Measurements from ENCODE around the gene TPK1. TPM values are rescaled to one million over a fixed set of nuclear protein-coding genes. Genes with fewer than 3 reads are reported as not detected.

Gene TPK1
- total and polyA plus RNA-seq, 2 of the 13 experiments (the other 11 are each of a cell fraction or from before 2014, with no cell fraction given), result 1.0 to 1.2 TPM

DNA sequence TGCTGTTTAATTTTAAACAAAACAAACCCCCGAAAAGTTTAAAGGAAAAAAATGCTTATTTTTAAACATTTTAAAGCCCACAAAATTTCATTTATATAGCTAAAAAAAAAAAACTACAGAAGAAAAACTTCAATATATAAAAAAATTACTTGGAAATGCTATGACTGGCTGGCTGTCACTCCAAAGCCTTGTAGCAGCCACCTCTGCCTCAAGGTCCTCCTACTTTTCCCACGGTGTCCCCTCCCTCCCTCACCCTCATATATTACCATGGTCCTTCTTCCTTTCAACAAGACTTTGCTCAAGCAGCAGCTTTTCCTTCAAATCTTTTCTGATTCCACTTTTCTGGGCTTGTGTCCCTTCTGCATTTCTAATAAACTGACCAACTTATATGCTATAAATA lies 122.0 kb downstream of the TPK1 start:
- WGBS (ENCODE audit: low lambda C conversion rate), result 1% methylated on average over 2 of the region's 2 CpGs
- intact Hi-C loops (cut with micrococcal nuclease; ENCODE audit: unreplicated experiment) (no loop called here), in situ Hi-C loops (cut with HindIII; ENCODE audit: extremely low pct_ligation_motif_present, low pct_unique_long_range_greater_than_20kb) (no loop called here)
- Histone ChIP-seq H2AFZ (ENCODE audit: low read length) (no peak overlapping the region), H3K4me1 (ENCODE audit: insufficient read depth, low read length) (no peaks in the 10 kb centered on the region), H3K4me2 (ENCODE audit: low read depth, low read length) (no peak overlapping the region), H3K9me3 (ENCODE audit: low read length) (peaks cover 8% of the 10 kb centered on the region; the same call in 1 of the 2 replicates), H4K20me1 (ENCODE audit: insufficient read depth, low read length) (no peaks in the 10 kb centered on the region), H3K4me3 (replicated peaks in 1 of 3; ENCODE audit: insufficient read depth in 1 of 3, low read depth in 2 of 3, low read length in 3 of 3) (no peak overlapping the region), H3K79me2 (ENCODE audit: insufficient read depth, low read length) (no peaks in the 10 kb centered on the region), H3K9ac (ENCODE audit: insufficient read depth, low read depth, low read length) (no peak overlapping the region), H3K27me3 (ENCODE audit: control insufficient read depth in 1 of 2, insufficient read depth in 2 of 2, low read length in 2 of 2) (no peaks in the 10 kb centered on the region), H3K36me3 (replicated peaks in 1 of 2; ENCODE audit: control insufficient read depth in 1 of 2, insufficient read depth in 2 of 2, low read length in 2 of 2) (no peaks in the 10 kb centered on the region), H3K27ac (ENCODE audit: extremely low read length, insufficient read depth, low read length) (no peak overlapping the region)
- POLR2A ChIA-PET, result no interaction called here
- FAIRE-seq (no peak), ATAC-seq (no peak), DNase-seq (ENCODE audit: low spot score) (no peak)
- CTCF ChIA-PET (ENCODE audit: low intra/inter-chr PET ratio, low total read pairs), result no interaction called here
- no peak for TF ChIP-seq HHEX (CRISPR knock-in tag; IDR thresholded peaks at IDR 0.05)
- no peak for TF ChIP-seq SIN3B (IDR thresholded peaks at IDR 0.05; ENCODE audit: low read length)
- no peak for TF ChIP-seq ZNF782 (CRISPR knock-in tag; IDR thresholded peaks at IDR 0.05; ENCODE audit: borderline replicate concordance)
- TF ChIP-seq, protein P1, sequence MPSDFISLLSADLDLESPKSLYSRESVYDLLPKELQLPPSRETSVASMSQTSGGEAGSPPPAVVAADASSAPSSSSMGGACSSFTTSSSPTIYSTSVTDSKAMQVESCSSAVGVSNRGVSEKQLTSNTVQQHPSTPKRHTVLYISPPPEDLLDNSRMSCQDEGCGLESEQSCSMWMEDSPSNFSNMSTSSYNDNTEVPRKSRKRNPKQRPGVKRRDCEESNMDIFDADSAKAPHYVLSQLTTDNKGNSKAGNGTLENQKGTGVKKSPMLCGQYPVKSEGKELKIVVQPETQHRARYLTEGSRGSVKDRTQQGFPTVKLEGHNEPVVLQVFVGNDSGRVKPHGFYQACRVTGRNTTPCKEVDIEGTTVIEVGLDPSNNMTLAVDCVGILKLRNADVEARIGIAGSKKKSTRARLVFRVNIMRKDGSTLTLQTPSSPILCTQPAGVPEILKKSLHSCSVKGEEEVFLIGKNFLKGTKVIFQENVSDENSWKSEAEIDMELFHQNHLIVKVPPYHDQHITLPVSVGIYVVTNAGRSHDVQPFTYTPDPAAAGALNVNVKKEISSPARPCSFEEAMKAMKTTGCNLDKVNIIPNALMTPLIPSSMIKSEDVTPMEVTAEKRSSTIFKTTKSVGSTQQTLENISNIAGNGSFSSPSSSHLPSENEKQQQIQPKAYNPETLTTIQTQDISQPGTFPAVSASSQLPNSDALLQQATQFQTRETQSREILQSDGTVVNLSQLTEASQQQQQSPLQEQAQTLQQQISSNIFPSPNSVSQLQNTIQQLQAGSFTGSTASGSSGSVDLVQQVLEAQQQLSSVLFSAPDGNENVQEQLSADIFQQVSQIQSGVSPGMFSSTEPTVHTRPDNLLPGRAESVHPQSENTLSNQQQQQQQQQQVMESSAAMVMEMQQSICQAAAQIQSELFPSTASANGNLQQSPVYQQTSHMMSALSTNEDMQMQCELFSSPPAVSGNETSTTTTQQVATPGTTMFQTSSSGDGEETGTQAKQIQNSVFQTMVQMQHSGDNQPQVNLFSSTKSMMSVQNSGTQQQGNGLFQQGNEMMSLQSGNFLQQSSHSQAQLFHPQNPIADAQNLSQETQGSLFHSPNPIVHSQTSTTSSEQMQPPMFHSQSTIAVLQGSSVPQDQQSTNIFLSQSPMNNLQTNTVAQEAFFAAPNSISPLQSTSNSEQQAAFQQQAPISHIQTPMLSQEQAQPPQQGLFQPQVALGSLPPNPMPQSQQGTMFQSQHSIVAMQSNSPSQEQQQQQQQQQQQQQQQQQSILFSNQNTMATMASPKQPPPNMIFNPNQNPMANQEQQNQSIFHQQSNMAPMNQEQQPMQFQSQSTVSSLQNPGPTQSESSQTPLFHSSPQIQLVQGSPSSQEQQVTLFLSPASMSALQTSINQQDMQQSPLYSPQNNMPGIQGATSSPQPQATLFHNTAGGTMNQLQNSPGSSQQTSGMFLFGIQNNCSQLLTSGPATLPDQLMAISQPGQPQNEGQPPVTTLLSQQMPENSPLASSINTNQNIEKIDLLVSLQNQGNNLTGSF (CRISPR knock-in tag; IDR thresholded peaks at IDR 0.05), result no peak
- TF ChIP-seq MBD4 (IDR thresholded peaks at IDR 0.05; ENCODE audit: borderline replicate concordance, low read length), result no peak
- no TSS peak for BruUV-seq (replicated peaks)

Measured in HepG2 (cell line).